Osteoblast (primary cell): Measurements from ENCODE around the gene ABCA4. TPM values are rescaled to one million over a fixed set of nuclear protein-coding genes. Genes with fewer than 3 reads are reported as not detected.

Experiments
- DNase-seq: peaks from one replicate; pipeline ENCODE4 v3.0.0; 2011; ENCODE audit warnings: low spot score, mixed read lengths; ENCODE audit not compliant: insufficient read length; ENCODE audit errors: missing footprints
- H2AFZ ChIP-seq: 2 replicates; pipeline ENCODE4 v1.6.0; 2011; ENCODE audit warnings: mild to moderate bottlenecking, low read length
- H3K27ac ChIP-seq: 2 replicates; pipeline ENCODE4 v1.5.1; 2011; ENCODE audit warnings: mild to moderate bottlenecking, low read depth, low read length, moderate library complexity
- H3K27me3 ChIP-seq: 2 replicates; pipeline ENCODE4 v1.6.0; 2012; ENCODE audit warnings: mild to moderate bottlenecking, control low read depth, inconsistent platforms, low read length, moderate library complexity; ENCODE audit not compliant: insufficient read depth
- H3K36me3 ChIP-seq: 2 replicates; pipeline ENCODE4 v1.5.1; 2011; ENCODE audit warnings: mild to moderate bottlenecking, low read length, control low read depth, moderate library complexity; ENCODE audit not compliant: insufficient read depth
- H3K4me1 ChIP-seq: 2 replicates; pipeline ENCODE4 v1.5.1; 2011; ENCODE audit warnings: mild to moderate bottlenecking, low read length, control low read depth, moderate library complexity; ENCODE audit not compliant: insufficient read depth
- H3K4me2 ChIP-seq: 2 replicates; pipeline ENCODE4 v1.6.0; 2011; ENCODE audit warnings: mild to moderate bottlenecking, low read length; ENCODE audit not compliant: insufficient read depth
- H3K4me3 ChIP-seq: fragments of 200-600 bp; sonication (generic); 3 replicates; pipeline ENCODE4 v1.5.1; 2012; ENCODE audit warnings: mild to moderate bottlenecking, low read length, inconsistent platforms; ENCODE audit not compliant: insufficient read depth
- H3K79me2 ChIP-seq: 2 replicates; pipeline ENCODE4 v1.6.0; 2012; ENCODE audit warnings: mild to moderate bottlenecking, low read length, control low read depth, inconsistent platforms; ENCODE audit not compliant: insufficient read depth
- H3K9me3 ChIP-seq: 2 replicates; pipeline ENCODE4 v1.5.1; 2011; ENCODE audit warnings: low read depth, low read length, control low read depth
- H4K20me1 ChIP-seq: 2 replicates; pipeline ENCODE4 v1.6.0; 2012; ENCODE audit warnings: mild to moderate bottlenecking, low read length, control low read depth; ENCODE audit not compliant: insufficient read depth
- total RNA-seq: library from RNA; depleted of rRNA; stranded (reverse); fragments of >200 nt; gene quantifications from 2 replicates; pipeline ENCODE4 v1.2.3, GENCODE V29; 2012
- TF ChIP-seq, protein P1 (sequence below): IDR thresholded peaks from 2 replicates; pipeline ENCODE4 v1.5.1; 2011; ENCODE audit warnings: mild to moderate bottlenecking, low read depth, low read length, moderate library complexity; ENCODE audit errors: extremely low read depth

Gene ABCA4
- total RNA-seq, 1 donor: 1.1 TPM

DNA sequence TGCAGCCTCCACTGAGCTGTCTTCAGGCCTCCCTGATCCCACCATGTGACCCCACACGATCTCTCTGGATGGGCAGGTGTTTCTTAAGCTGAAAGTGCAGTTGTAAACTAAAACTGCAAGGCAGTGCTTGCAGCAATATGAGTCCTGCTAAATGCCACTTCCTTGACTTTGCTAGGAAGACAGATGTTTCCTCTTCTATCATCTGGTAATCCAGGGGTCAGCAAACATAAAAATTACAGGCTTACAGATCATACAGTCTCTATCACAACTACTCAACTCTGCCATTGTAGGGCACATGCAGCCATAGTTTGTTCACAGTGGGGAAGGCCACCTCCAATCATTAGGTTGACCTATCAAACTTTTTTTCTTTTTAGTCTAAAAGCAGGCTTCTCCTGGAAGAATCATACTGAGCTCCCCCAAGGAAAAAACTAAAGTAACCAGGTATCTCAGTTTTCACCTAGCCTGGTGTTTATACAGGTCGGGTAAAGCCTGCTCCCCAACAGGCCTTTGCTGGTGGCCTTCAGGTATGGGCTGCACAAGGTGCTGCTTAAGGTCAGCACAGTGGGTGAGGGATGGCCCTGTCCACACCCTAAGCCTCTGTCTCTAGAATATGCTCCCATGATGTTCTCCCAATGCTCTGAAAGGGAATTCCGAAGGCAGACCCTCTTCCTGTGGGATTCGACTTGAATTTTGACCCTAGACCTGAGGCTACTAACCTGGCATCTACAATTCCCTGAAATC lies 10.8 kb downstream of the ABCA4 start:
- Histone ChIP-seq H3K9me3 (no peaks in the 10 kb centered on the region), H2AFZ (no peak overlapping the region), H4K20me1 (no peaks in the 10 kb centered on the region), H3K27ac (no peak overlapping the region), H3K36me3 (no peaks in the 10 kb centered on the region), H3K4me1 (peaks cover 12% of the 10 kb centered on the region), H3K4me2 (no peak overlapping the region), H3K79me2 (no peaks in the 10 kb centered on the region), H3K27me3 (no peaks in the 10 kb centered on the region), H3K4me3 (no peak overlapping the region)
- no peak for DNase-seq
- TF ChIP-seq, protein P1, sequence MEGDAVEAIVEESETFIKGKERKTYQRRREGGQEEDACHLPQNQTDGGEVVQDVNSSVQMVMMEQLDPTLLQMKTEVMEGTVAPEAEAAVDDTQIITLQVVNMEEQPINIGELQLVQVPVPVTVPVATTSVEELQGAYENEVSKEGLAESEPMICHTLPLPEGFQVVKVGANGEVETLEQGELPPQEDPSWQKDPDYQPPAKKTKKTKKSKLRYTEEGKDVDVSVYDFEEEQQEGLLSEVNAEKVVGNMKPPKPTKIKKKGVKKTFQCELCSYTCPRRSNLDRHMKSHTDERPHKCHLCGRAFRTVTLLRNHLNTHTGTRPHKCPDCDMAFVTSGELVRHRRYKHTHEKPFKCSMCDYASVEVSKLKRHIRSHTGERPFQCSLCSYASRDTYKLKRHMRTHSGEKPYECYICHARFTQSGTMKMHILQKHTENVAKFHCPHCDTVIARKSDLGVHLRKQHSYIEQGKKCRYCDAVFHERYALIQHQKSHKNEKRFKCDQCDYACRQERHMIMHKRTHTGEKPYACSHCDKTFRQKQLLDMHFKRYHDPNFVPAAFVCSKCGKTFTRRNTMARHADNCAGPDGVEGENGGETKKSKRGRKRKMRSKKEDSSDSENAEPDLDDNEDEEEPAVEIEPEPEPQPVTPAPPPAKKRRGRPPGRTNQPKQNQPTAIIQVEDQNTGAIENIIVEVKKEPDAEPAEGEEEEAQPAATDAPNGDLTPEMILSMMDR: no peak

DNA sequence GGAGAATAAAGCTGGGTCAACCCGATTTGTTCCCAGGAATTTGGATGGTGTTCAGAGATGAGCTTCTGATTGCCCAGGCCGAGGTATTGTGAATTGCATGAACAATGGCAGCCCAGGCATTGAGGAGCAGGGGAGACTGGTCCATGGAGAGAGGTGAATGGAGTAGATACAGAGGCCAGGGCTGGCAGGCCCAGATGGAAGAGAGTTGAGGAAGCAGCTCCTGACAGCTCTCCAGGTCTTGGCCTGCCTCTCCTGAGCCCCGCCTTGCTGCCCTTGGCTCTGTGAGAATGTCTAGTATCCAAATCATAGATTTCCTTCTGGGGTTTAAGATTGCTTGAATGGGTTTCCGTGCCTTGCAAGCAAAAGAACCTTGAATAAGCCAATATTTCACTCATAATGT lies 11.5 kb downstream of the ABCA4 start:
- H3K27ac ChIP-seq: no peak overlapping the region
- H3K4me1 ChIP-seq: peaks cover 12% of the 10 kb centered on the region
- H4K20me1 ChIP-seq: no peaks in the 10 kb centered on the region
- TF ChIP-seq, protein P1: no peak
- no peak overlapping the region for H2AFZ ChIP-seq
- H3K4me2 ChIP-seq: no peak overlapping the region
- H3K9me3 ChIP-seq: no peaks in the 10 kb centered on the region
- H3K27me3 ChIP-seq: no peaks in the 10 kb centered on the region
- no peaks in the 10 kb centered on the region for H3K79me2 ChIP-seq
- no peak for DNase-seq
- H3K36me3 ChIP-seq: no peaks in the 10 kb centered on the region
- no peak overlapping the region for H3K4me3 ChIP-seq

DNA sequence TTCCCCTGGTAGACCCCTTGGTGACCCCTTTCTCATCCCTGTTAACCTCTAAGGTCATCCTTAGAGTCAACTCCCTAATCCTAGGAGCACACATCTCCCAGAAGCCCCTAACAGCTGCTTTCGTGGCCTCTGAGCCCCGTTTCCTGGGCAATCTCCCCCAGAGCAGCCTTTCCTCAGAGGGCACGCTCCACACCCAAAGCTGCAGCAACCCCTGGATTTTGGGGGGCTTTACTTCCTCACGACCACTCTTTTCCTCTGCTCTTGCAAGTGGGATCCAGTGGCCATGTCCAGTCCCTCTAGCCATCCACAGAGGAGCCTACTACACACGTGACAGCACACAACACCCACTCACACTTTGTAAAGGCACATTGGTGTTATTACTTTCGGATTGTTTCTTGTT lies 13.8 kb downstream of the ABCA4 start:
- Histone ChIP-seq H3K27ac (no peak overlapping the region), H4K20me1 (no peaks in the 10 kb centered on the region), H3K27me3 (no peaks in the 10 kb centered on the region), H3K4me2 (no peak overlapping the region), H3K36me3 (no peaks in the 10 kb centered on the region), H3K79me2 (no peaks in the 10 kb centered on the region), H3K4me1 (peaks cover 12% of the 10 kb centered on the region), H3K4me3 (no peak overlapping the region), H2AFZ (no peak overlapping the region), H3K9me3 (no peaks in the 10 kb centered on the region)
- no peak for DNase-seq
- TF ChIP-seq, protein P1: no peak

DNA sequence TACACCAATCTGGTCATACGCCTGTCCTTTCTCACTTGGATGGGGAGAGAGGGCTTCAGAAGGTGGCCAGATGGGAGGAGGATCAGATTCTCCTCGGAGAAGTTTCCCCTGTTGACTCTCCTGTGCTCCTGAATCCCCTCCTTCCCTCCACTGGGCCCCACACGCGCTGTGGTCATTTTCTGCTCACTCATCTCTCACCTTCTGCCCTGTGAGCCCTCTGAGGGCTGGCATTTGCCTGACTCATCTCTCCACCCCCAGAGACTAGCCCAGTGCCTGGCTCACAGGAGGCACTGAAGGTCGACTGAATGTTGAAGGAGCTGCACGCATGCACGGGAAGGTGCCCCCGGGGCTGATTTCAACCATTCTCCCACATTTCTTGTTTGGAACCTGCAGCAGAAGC lies 14.2 kb downstream of the ABCA4 start:
- no peaks in the 10 kb centered on the region for H4K20me1 ChIP-seq
- peaks cover 12% of the 10 kb centered on the region for H3K4me1 ChIP-seq
- no peak overlapping the region for H3K4me3 ChIP-seq
- TF ChIP-seq, protein P1: no peak
- no peak overlapping the region for H3K4me2 ChIP-seq
- DNase-seq: no peak
- no peaks in the 10 kb centered on the region for H3K27me3 ChIP-seq
- H3K27ac ChIP-seq: no peak overlapping the region
- no peak overlapping the region for H2AFZ ChIP-seq
- no peaks in the 10 kb centered on the region for H3K36me3 ChIP-seq
- no peaks in the 10 kb centered on the region for H3K9me3 ChIP-seq
- H3K79me2 ChIP-seq: no peaks in the 10 kb centered on the region
